ENCODE measurements around the gene SNTG2. TPM values are rescaled to one million over a fixed set of nuclear protein-coding genes. Genes with fewer than 3 reads are reported as not detected.

SNTG2 gene
- total and polyA plus RNA-seq, 4 donors, result 4.5 to 7.0 TPM; not detected in 2

- intact Hi-C loops (cut with DNase I), result no loop called here
- WGBS, 2 donors, result 60 to 61% methylated on average over 2 of the region's 2 CpGs
- H3K4me3 ChIP-seq (ENCODE audit: low read length in 2 of 2), result no peak overlapping the region
- no peaks in the 10 kb centered on the region for H3K36me3 ChIP-seq (ENCODE audit: control insufficient read depth in 1 of 2, insufficient read depth in 2 of 2, low read length in 1 of 2)
- DNase-seq, result no peak
- ATAC-seq (ENCODE audit: low FRiP score), result no peak
- H3K27ac ChIP-seq (ENCODE audit: low read depth in 1 of 2, low read length in 2 of 2), result no peak overlapping the region
- H3K4me1 ChIP-seq (ENCODE audit: control insufficient read depth in 1 of 2, insufficient read depth in 2 of 2, low read length in 2 of 2), result no peaks in the 10 kb centered on the region
- no peaks in the 10 kb centered on the region for H3K9me3 ChIP-seq (ENCODE audit: control insufficient read depth, low read length)
- no peaks in the 10 kb centered on the region for H3K27me3 ChIP-seq (ENCODE audit: control insufficient read depth in 1 of 2, insufficient read depth in 2 of 2, low read length in 1 of 2)
Observed at GRCh38 chr2:1324884-1325283, 374.2 kb downstream of the SNTG2 start.

- Histone ChIP-seq H3K4me3 (ENCODE audit: low read length in 2 of 2) (no peak overlapping the region), H3K36me3 (ENCODE audit: control insufficient read depth in 1 of 2, insufficient read depth in 2 of 2, low read length in 1 of 2) (no peaks in the 10 kb centered on the region), H3K9me3 (ENCODE audit: control insufficient read depth, low read length) (peaks cover 1% of the 10 kb centered on the region), H3K27me3 (ENCODE audit: control insufficient read depth in 1 of 2, insufficient read depth in 2 of 2, low read length in 1 of 2) (no peaks in the 10 kb centered on the region), H3K4me1 (ENCODE audit: control insufficient read depth in 1 of 2, insufficient read depth in 2 of 2, low read length in 2 of 2) (no peaks in the 10 kb centered on the region), H3K27ac (ENCODE audit: low read depth in 1 of 2, low read length in 2 of 2) (no peak overlapping the region)
- intact Hi-C loops (cut with DNase I), result no loop called here
- ATAC-seq (ENCODE audit: low FRiP score) (no peak), DNase-seq (no peak)
- 82 to 86% methylated on average over 5 of the region's 5 CpGs for WGBS, 2 donors
Observed at GRCh38 chr2:1328684-1329083, 378.0 kb downstream of the SNTG2 start.

DNA sequence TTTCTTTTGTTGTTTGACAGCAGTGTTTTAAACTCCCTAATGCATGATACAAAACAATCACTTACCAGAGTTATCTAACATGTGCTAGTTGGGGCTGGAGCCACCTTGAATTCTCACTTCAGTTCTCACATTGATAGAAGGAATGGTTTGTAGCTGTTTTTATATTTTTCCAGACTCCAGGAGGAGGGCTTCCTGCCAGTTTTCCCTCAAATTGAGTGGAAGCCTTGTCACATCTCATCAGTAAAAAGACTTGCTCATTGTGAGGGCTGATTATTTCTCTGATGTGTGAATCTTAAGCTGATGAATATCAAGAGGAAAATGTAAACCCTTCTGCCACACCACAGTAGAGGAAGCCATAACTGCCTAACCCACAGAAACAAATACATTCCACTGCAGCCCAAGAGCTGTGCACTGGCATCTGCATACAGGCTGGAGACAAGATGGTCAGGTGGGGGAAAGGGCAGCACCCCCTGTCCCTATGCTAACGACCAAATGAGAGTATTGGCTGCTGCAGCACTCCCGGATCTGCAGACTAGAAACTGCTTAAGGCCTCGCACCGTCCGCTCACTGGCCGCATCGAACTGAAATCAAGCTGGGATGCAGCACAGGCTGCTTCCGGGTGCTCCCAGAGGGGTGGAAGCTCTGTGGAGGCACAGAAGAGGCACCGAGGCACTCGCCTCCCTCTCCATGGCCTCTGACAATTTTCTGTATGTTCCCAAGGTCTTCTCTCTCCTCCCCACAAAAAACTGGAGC, 388.9 kb downstream of the SNTG2 start:
- H3K4me1 ChIP-seq (ENCODE audit: control insufficient read depth in 1 of 2, insufficient read depth in 2 of 2, low read length in 2 of 2), result no peaks in the 10 kb centered on the region
- intact Hi-C loops (cut with DNase I), result no loop called here

GRCh38 chr2:1340141-1340512, 389.5 kb downstream of the SNTG2 start:
- Histone ChIP-seq H3K27me3 (ENCODE audit: control insufficient read depth in 1 of 2, insufficient read depth in 2 of 2, low read length in 1 of 2) (no peaks in the 10 kb centered on the region), H3K9me3 (ENCODE audit: control insufficient read depth, low read length) (no peaks in the 10 kb centered on the region), H3K27ac (ENCODE audit: low read depth in 1 of 2, low read length in 2 of 2) (no peak overlapping the region), H3K36me3 (ENCODE audit: control insufficient read depth in 1 of 2, insufficient read depth in 2 of 2, low read length in 1 of 2) (no peaks in the 10 kb centered on the region), H3K4me3 (ENCODE audit: low read length in 2 of 2) (no peak overlapping the region), H3K4me1 (ENCODE audit: control insufficient read depth in 1 of 2, insufficient read depth in 2 of 2, low read length in 2 of 2) (no peaks in the 10 kb centered on the region)
- intact Hi-C loops (cut with DNase I), result no loop called here
- ATAC-seq (ENCODE audit: low FRiP score) (no peak), DNase-seq (no peak)
- WGBS, 2 donors, result 59 to 62% methylated on average over 5 of the region's 5 CpGs

More for the DNA sequence above, 388.9 kb downstream of the SNTG2 start:
- H3K36me3 ChIP-seq (ENCODE audit: control insufficient read depth in 1 of 2, insufficient read depth in 2 of 2, low read length in 1 of 2), result no peaks in the 10 kb centered on the region
- H3K27me3 ChIP-seq (ENCODE audit: control insufficient read depth in 1 of 2, insufficient read depth in 2 of 2, low read length in 1 of 2), result no peaks in the 10 kb centered on the region
- WGBS, 2 donors, result 43 to 59% methylated on average over 10 of the region's 10 CpGs
- ATAC-seq (ENCODE audit: low FRiP score), result no peak
- no peak for DNase-seq
- no peak overlapping the region for H3K27ac ChIP-seq (ENCODE audit: low read depth in 1 of 2, low read length in 2 of 2)
- H3K4me3 ChIP-seq (ENCODE audit: low read length in 2 of 2), result no peak overlapping the region
- no peaks in the 10 kb centered on the region for H3K9me3 ChIP-seq (ENCODE audit: control insufficient read depth, low read length)

- no peak overlapping the region for H3K27ac ChIP-seq (ENCODE audit: low read depth in 1 of 2, low read length in 2 of 2)
- WGBS, 2 donors, result 50 to 51% methylated on average over 3 to 4 of the region's 4 CpGs
- H3K36me3 ChIP-seq (ENCODE audit: control insufficient read depth in 1 of 2, insufficient read depth in 2 of 2, low read length in 1 of 2), result no peaks in the 10 kb centered on the region
- H3K4me1 ChIP-seq (ENCODE audit: control insufficient read depth in 1 of 2, insufficient read depth in 2 of 2, low read length in 2 of 2), result no peaks in the 10 kb centered on the region
- intact Hi-C loops (cut with DNase I), result no loop called here
- ATAC-seq (ENCODE audit: low FRiP score) (no peak), DNase-seq (no peak)
- no peak overlapping the region for H3K4me3 ChIP-seq (ENCODE audit: low read length in 2 of 2)
- H3K9me3 ChIP-seq (ENCODE audit: control insufficient read depth, low read length), result no peaks in the 10 kb centered on the region
- H3K27me3 ChIP-seq (ENCODE audit: control insufficient read depth in 1 of 2, insufficient read depth in 2 of 2, low read length in 1 of 2), result no peaks in the 10 kb centered on the region
Observed at GRCh38 chr2:1341404-1342120, 390.9 kb downstream of the SNTG2 start.

GRCh38 chr2:1348789-1349188, 398.1 kb downstream of the SNTG2 start:
- Histone ChIP-seq H3K4me3 (ENCODE audit: low read length in 2 of 2) (no peak overlapping the region), H3K36me3 (ENCODE audit: control insufficient read depth in 1 of 2, insufficient read depth in 2 of 2, low read length in 1 of 2) (no peaks in the 10 kb centered on the region), H3K9me3 (ENCODE audit: control insufficient read depth, low read length) (peaks cover 3% of the 10 kb centered on the region), H3K4me1 (ENCODE audit: control insufficient read depth in 1 of 2, insufficient read depth in 2 of 2, low read length in 2 of 2) (no peaks in the 10 kb centered on the region), H3K27me3 (ENCODE audit: control insufficient read depth in 1 of 2, insufficient read depth in 2 of 2, low read length in 1 of 2) (no peaks in the 10 kb centered on the region), H3K27ac (ENCODE audit: low read depth in 1 of 2, low read length in 2 of 2) (no peak overlapping the region)
- 93 to 99% methylated on average over 1 of the region's 1 CpG for WGBS, 2 donors
- intact Hi-C loops (cut with DNase I), result no loop called here
- DNase-seq, result no peak
- ATAC-seq (ENCODE audit: low FRiP score), result no peak

- Histone ChIP-seq H3K27ac (ENCODE audit: low read depth in 1 of 2, low read length in 2 of 2) (no peak overlapping the region), H3K36me3 (ENCODE audit: control insufficient read depth in 1 of 2, insufficient read depth in 2 of 2, low read length in 1 of 2) (no peaks in the 10 kb centered on the region), H3K4me3 (ENCODE audit: low read length in 2 of 2) (no peak overlapping the region), H3K27me3 (ENCODE audit: control insufficient read depth in 1 of 2, insufficient read depth in 2 of 2, low read length in 1 of 2) (no peaks in the 10 kb centered on the region), H3K9me3 (ENCODE audit: control insufficient read depth, low read length) (peaks cover 3% of the 10 kb centered on the region), H3K4me1 (ENCODE audit: control insufficient read depth in 1 of 2, insufficient read depth in 2 of 2, low read length in 2 of 2) (no peaks in the 10 kb centered on the region)
- DNase-seq (no peak), ATAC-seq (ENCODE audit: low FRiP score) (no peak)
- intact Hi-C loops (cut with DNase I), result no loop called here
- WGBS, 2 donors, result 58 to 62% methylated on average over 5 of the region's 5 CpGs
Observed at GRCh38 chr2:1350111-1350510, 399.5 kb downstream of the SNTG2 start.

DNA sequence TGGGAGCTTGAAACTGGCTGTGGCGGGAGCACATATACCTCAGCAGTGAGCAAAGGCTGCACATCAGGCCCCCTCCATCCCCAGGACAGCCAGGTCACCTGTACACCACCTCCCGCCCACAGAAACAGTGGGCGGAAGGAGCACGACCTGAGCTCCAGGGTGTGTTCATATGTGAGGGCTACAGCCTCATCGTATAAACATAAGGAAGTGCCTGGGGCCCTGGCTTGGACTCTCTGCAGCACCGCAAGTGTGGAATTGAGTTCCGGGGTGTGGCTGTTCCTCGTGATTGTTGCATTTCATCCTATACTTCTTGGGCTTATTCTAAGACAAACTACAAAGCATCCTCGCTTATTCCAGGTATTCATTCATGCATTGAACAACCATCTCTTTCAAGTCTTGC, 402.5 kb downstream of the SNTG2 start:
- Histone ChIP-seq H3K4me3 (ENCODE audit: low read length in 2 of 2) (no peak overlapping the region), H3K36me3 (ENCODE audit: control insufficient read depth in 1 of 2, insufficient read depth in 2 of 2, low read length in 1 of 2) (no peaks in the 10 kb centered on the region), H3K4me1 (ENCODE audit: control insufficient read depth in 1 of 2, insufficient read depth in 2 of 2, low read length in 2 of 2) (no peaks in the 10 kb centered on the region), H3K27me3 (ENCODE audit: control insufficient read depth in 1 of 2, insufficient read depth in 2 of 2, low read length in 1 of 2) (no peaks in the 10 kb centered on the region), H3K27ac (ENCODE audit: low read depth in 1 of 2, low read length in 2 of 2) (no peak overlapping the region), H3K9me3 (ENCODE audit: control insufficient read depth, low read length) (peaks cover 1% of the 10 kb centered on the region)
- WGBS, 2 donors, result 77 to 81% methylated on average over 9 of the region's 9 CpGs
- ATAC-seq (ENCODE audit: low FRiP score) (no peak), DNase-seq (no peak)
- intact Hi-C loops (cut with DNase I), result no loop called here

DNA sequence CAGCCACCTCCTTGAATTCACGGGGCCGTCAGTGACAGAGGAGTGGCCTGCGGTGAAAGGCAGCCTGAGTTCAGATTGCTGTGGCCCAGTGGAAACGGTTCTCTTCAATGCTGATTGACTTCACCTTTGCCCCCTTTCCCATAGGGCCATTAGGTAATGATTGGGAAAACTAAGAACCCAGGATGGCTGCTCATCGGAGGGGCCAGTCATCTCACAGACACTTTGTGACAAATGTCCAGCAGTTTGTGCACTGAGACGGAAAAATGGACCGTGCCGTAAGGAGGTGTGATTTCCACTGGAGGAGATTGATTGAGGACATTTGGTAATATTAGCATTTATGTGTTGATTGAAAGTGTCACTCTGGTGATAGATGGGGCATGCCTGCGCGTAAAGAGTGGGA, 402.9 kb downstream of the SNTG2 start:
- ATAC-seq (ENCODE audit: low FRiP score) (no peak), DNase-seq (no peak)
- Histone ChIP-seq H3K36me3 (ENCODE audit: control insufficient read depth in 1 of 2, insufficient read depth in 2 of 2, low read length in 1 of 2) (no peaks in the 10 kb centered on the region), H3K9me3 (ENCODE audit: control insufficient read depth, low read length) (peaks cover 1% of the 10 kb centered on the region), H3K27ac (ENCODE audit: low read depth in 1 of 2, low read length in 2 of 2) (no peak overlapping the region), H3K27me3 (ENCODE audit: control insufficient read depth in 1 of 2, insufficient read depth in 2 of 2, low read length in 1 of 2) (no peaks in the 10 kb centered on the region), H3K4me3 (ENCODE audit: low read length in 2 of 2) (no peak overlapping the region), H3K4me1 (ENCODE audit: control insufficient read depth in 1 of 2, insufficient read depth in 2 of 2, low read length in 2 of 2) (no peaks in the 10 kb centered on the region)
- intact Hi-C loops (cut with DNase I), result no loop called here
- WGBS, 2 donors, result 26 to 35% methylated on average over 10 of the region's 10 CpGs
